SW 1271 (cell line): ENCODE measurements around the gene ANKRD6.

Source experiments
- DNase-seq, 2 experiments: peaks; one replicate each; lab custom pipeline; 2025; lab: John Stamatoyannopoulos, UW

The ANKRD6 gene

GRCh38 chr6:89657445-89658158, 224.7 kb downstream of the ANKRD6 start:
- no peak for DNase-seq

GRCh38 chr6:89660981-89661380, 228.0 kb downstream of the ANKRD6 start:
- no peak for DNase-seq

GRCh38 chr6:89661559-89661958, 228.6 kb downstream of the ANKRD6 start:
- DNase-seq: no peak

- DNase-seq: no peak
Measured at GRCh38 chr6:89662659-89663223, 229.8 kb downstream of the ANKRD6 start.

- DNase-seq: no peak
Measured at GRCh38 chr6:89667872-89668556, 235.1 kb downstream of the ANKRD6 start.

GRCh38 chr6:89669002-89669401, 236.1 kb downstream of the ANKRD6 start:
- DNase-seq: no peak

GRCh38 chr6:89670935-89671565, 238.1 kb downstream of the ANKRD6 start:
- DNase-seq: no peak

- DNase-seq: no peak
Measured at GRCh38 chr6:89675949-89676748, 243.2 kb downstream of the ANKRD6 start.

- no peak for DNase-seq
Measured at GRCh38 chr6:89678531-89678930, 245.6 kb downstream of the ANKRD6 start.

GRCh38 chr6:89679215-89680120, 246.5 kb downstream of the ANKRD6 start:
- DNase-seq: no peak

- no peak for DNase-seq
Measured at GRCh38 chr6:89680150-89680549, 247.2 kb downstream of the ANKRD6 start.

- DNase-seq: no peak
Measured at GRCh38 chr6:89680551-89680950, 247.6 kb downstream of the ANKRD6 start.

GRCh38 chr6:89681983-89682564, 249.1 kb downstream of the ANKRD6 start:
- no peak for DNase-seq

GRCh38 chr6:89682991-89683390, 250.0 kb downstream of the ANKRD6 start:
- DNase-seq: no peak
